GM21515 (cell line): ENCODE data around the gene COLGALT1.
"Not testable (repeated sequence)": the region's sequence is repeated elsewhere in the genome, so short reads cannot be mapped to it uniquely, and the experiment has no call there.

ENCODE experiments used
- ATAC-seq: cut with Tn5 transposase; IDR thresholded peaks from one replicate; pipeline ENCODE4 v1.9.1; 2021; ENCODE audit not compliant: unreplicated experiment

COLGALT1 gene

GRCh38 chr19:17590866-17591265, 35.4 kb downstream of the COLGALT1 start:
- ATAC-seq, result no peak

DNA sequence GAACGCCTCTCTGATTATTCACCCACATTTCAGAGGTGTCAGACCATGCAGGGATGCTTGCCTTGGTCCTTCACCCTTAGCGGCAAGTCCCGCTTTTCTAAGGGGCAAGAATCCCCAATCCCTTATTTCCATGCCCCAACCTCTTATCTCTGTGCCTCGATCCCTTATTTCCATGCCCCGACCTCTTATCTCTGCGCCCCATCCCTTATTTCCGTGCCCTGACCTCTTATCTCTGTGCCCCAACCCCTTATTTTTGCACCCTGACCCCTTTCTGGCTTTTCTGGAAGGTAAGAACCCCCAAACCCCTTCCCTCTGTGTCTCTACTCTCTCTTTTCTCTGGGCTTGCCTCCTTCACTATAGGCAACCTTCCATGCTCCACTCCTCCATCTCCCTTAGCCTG, 38.8 kb downstream of the COLGALT1 start:
- ATAC-seq, result not testable (repeated sequence)

DNA sequence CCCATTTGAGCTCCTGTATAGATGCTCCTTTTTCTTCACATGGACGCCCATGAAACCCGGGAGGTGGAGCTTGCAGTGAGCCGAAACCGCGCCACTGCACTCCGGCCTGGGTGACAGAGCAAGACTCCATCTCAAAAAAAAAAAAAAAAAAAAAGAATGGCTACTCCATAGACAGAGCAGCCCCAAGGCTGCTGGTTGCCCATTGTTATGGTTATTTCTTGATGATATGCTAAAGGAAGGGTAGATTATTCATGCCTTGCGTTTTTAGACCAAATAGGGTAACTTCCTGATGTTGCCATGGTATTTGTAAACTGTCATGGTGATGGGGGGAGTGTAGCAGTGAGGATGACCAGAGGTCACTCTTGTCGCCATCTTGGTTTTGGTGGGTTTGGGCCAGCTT, 42.6 kb downstream of the COLGALT1 start:
- ATAC-seq, result not testable (repeated sequence)

DNA sequence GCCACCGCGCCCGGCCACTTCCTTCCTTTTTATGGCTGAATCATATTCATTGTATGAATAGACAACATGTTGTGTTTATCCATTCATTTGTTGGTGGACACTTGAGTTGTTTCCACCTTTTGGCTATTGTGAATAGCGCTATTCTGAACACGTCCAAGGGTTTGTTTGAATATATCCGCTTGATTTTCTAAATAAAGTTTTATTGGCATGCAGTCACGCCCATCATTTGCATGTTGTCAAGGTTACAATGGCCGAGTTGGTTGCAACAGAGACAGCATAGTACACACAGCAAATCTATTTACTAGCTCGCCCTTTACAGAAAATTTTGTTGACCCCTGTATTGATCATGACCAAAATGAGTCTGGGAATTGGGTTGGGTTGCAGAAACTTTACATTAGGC, 43.5 kb downstream of the COLGALT1 start:
- ATAC-seq, result no peak

DNA sequence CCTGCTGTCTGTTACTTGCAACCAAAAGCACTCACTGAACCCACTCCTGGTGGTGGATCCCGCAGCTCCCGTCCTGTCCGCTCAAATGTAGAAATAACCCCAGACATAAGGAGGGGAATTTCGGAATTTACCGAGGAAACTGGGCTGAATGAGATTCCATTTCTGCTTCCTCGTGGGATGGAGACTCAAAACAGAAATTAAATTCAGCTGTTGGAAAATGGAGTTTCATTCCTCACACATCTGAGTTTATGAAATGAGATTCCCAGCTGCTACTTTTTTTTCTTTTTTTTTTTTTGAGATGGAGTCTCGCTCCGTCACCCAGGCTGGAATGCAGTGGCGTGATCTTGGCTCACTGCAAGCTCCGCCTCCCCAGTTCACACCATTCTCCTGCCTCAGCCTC, 44.3 kb downstream of the COLGALT1 start:
- ATAC-seq, result no peak

- ATAC-seq, result no peak
These were observed 46.2 kb downstream of the COLGALT1 start for GRCh38 chr19:17601683-17602082.

- ATAC-seq, result no peak
These were observed 46.8 kb downstream of the COLGALT1 start for GRCh38 chr19:17602217-17602616.

DNA sequence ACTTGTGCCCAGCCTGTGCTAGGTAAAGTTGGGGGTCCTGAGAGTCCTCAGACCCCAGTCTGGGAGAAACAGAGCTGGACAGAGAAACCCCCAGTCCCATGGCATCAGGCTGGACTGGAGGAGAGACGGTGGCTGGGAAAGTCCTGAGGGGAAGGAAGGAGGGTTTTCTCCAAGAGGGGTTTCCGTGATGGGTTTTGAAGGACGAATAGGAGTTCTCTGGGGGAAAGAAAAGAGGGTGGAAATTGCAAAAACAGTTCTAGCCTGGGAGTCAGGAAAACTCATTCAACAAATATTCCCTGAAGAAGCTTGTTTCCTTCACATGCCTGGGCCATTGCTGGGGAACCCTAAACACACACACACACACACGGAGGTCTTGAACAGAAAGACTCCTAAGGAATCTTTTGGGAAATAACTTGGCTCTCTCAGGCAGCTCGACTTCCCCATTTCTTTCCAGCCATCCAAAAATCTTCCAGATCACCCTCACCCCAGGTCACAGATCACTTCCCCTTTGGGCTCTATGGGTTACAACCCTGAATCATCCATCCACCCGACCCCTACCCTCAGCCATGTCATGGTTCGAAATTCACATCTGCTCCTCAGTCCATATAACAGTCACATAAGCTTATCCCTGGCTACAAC, 47.5 kb downstream of the COLGALT1 start:
- no peak for ATAC-seq

DNA sequence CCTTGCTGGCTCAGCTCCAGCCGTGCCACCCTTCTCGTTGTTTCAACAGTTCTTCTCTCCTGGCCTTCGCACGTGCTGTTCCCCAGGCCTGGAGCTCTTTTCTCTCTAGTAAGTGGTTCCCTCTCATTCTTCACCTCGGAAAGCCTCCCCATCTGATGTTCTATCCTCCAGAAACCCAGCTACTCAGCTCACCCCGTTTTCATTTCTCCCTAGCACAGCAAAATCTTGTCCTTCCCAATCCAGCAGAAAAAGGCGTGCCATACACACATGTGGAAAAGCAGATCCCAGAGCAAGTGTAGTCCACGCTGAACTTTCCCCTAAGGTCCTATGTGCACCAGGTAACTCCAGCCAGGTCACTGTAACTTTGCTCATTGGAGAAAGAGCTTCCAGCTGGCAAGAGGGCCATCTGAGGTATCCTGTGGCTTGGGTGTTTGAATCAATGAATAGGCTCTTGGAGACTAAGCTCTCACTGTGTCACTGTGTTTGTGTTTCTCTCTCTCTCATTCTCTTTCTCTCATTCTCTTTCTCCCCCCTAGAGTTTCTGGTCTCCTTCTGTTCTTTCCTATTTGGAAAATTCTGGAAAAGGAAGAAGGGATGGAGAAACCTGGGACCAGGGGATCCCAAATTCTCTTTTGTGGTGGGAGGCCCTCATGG, 49.0 kb downstream of the COLGALT1 start:
- no peak for ATAC-seq

DNA sequence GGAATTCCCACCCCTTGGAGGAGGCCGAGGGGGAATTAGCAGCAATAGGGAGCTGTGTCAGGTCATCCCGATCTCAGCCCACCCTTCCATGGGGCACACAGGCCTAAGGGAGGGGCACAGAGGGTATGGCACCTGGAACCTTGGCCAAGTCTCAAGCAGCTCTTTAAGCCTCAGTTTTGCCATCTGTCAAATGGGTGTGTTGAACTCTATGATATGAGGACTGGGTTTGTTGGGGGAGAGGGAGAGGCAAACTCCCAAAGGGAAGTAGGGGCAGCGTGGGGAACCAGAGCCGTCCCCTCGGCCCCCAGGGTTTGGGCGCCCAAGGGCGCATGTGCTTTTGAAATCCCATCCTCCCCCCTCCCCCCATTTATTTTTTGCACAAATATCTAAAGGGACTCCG, 49.7 kb downstream of the COLGALT1 start:
- no peak for ATAC-seq

- peak; percentile 72 for ATAC-seq
These were observed 50.5 kb downstream of the COLGALT1 start for GRCh38 chr19:17605761-17606589.

- ATAC-seq, result no peak
These were observed 51.2 kb downstream of the COLGALT1 start for GRCh38 chr19:17606590-17607185.

GRCh38 chr19:17607936-17608335, 52.5 kb downstream of the COLGALT1 start:
- ATAC-seq, result no peak

DNA sequence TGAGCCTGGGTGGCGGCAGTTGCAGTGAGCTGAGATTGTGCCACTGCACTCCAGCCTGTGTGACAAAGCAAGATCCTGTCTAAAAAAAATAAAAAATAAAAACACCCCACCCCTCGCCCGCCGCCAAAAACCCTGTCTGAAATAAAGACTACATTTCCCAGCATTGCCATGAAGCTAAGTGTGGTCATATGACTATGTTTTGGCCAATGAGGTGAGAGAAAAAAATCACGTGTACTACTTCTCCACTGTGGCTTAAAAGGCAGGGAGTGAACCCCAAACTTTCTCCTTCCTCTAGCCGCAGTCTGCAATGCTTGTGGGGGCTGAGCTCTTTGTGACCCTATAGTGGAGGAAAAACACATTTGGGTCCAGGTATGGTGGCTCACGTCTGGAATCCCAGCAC, 54.9 kb downstream of the COLGALT1 start:
- no peak for ATAC-seq

DNA sequence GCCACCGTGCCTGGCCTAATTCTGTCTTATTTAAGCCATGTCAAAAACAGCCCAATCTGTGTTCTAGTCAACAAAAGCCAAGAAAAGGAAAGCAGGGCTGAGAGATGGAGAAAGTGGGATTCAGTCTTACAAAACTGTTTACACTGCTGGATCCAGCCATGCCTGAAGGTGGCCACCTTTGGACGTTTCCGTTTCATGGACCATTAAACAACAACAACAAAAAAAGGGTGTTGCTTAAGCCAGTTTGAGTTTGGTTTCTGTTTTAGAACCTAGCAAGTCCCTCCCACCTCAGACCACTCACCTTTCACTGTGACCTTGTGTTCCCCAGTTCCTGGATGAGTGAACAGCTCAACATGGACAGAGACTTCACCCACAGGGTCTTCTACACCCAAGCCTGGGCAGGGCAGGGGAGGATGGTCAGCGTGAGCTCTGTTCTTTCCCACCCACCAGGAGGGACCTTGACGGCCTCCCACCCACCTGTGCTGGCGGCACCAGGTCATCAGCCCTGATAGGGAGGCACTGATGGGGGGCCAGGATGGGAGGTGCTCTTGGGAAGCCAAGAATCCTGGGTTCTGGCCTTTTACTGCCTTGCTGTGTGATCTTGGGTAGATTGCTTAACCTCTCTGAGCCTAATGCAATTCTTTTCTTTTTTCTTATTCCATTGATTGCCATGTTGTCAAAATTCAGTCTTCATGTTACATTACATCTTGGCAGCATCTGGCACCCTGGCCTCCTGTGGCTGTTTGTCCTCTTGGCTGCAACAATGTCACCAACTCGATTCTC, 56.2 kb downstream of the COLGALT1 start:
- ATAC-seq, result no peak

DNA sequence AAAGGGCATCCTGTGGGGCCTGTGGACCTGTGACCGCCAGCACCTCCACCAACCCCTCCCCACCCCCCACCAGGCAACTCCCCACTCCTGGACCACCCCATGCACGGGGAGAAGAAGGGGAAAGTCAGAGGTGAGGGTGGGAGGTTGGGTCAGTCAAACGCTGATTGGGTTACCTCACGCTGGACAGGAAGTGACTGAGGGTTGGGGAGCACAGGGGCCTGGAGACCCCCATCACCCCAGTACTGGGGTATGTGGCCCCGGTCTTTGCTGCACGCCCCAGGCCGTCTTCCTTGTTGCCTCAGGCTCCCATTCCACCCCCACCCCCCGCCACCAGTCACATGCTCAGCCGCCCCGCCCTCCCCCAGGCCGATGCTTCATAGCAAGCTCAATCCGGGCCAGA, 59.0 kb downstream of the COLGALT1 start:
- no peak for ATAC-seq

DNA sequence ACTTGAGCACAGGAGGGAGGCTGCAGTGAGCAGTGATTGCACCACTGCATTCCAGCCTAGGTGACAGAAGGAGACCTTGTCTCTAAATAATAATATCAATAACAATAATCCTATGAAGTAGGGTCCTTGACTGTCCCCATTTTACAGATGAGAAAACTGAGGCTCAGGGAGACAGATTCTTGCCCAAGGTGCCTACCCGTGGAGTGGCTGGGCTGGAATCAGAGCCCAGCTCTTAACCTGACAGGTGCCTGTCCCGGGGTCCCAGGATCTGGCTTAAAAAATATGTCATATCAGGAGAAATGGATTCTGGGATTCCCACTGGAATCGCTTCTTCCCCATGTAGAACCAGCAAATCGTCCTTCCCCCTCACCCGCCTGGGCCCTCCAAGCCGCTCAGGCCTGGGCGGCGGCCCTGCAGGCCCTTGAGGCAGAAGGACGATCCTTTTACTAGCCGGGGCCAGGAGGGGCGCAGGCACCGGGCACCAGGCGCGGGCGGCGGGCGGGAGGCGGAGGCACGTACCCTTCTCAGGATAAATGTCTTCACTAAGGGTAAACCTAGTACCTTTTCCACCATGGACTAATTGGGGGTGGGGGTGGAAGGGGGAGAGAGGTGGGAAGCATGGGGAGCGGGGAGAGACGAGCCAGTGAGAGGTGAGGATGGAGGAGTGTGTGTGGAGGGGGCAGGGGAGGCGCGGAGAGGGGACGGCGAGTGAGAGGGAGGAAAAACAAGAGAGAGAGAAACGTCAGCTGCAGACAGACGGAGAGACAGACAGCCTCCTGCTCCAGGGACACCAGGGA, 60.6 kb downstream of the COLGALT1 start:
- ATAC-seq, result no peak

DNA sequence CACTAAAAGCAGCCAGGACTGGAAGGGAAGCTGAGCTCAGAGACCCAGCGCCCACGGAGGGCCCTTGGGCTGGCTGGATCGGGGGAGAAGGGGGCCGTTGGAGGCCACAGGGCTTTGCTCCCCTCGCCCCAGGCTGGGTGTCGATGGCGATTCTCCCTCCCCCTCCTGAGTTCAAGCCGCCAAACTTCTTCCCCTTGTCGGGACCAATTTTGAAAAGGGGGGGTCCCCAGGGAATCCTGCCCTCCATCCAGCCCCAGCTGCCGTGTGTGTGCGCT, 61.2 kb downstream of the COLGALT1 start:
- ATAC-seq, result no peak

GRCh38 chr19:17616961-17617806, 61.7 kb downstream of the COLGALT1 start:
- ATAC-seq, result no peak
